ENCODE measurements around the gene DAAM1. TPM values are rescaled to one million over a fixed set of nuclear protein-coding genes. Genes with fewer than 3 reads are reported as not detected.

The DAAM1 gene
- total RNA-seq, 1 donor from 2014 or later = 38.0 TPM

- Mint-ChIP-seq H3K27me3 (ENCODE audit: low read depth, unreplicated experiment) (no peaks in the 10 kb centered on the region), H3K9me3 (ENCODE audit: unreplicated experiment) (peaks cover 1% of the 10 kb centered on the region), H3K36me3 (ENCODE audit: low read depth, unreplicated experiment) (no peaks in the 10 kb centered on the region), H3K4me1 (ENCODE audit: low read depth, unreplicated experiment) (peaks cover 41% of the 10 kb centered on the region), H3K4me3 (ENCODE audit: unreplicated experiment) (no peak overlapping the region), H3K27ac (ENCODE audit: unreplicated experiment) (peak overlapping the region; percentile 86)
- H3K4me1 ChIP-seq (ENCODE audit: insufficient read depth, low read length) = peaks cover 26% of the 10 kb centered on the region
- H3K27ac ChIP-seq (ENCODE audit: low read depth, low read length) = peak overlapping the region; percentile 44
- peaks cover 16% of the 10 kb centered on the region for H3K79me2 ChIP-seq (ENCODE audit: insufficient read depth, low read length)
- H3K4me2 ChIP-seq (ENCODE audit: low read length) = peak overlapping the region; percentile 57
- H3K9me3 ChIP-seq (ENCODE audit: insufficient read depth, low read depth, low read length) = no peaks in the 10 kb centered on the region
- H2AFZ ChIP-seq (ENCODE audit: low read depth, low read length) = no peak overlapping the region
- no peaks in the 10 kb centered on the region for H3K36me3 ChIP-seq (ENCODE audit: insufficient read depth, low read length)
- peak overlapping the region; percentile 49 for H3K9ac ChIP-seq (ENCODE audit: low read length)
- no peak for FAIRE-seq
- TF ChIP-seq, protein P1, sequence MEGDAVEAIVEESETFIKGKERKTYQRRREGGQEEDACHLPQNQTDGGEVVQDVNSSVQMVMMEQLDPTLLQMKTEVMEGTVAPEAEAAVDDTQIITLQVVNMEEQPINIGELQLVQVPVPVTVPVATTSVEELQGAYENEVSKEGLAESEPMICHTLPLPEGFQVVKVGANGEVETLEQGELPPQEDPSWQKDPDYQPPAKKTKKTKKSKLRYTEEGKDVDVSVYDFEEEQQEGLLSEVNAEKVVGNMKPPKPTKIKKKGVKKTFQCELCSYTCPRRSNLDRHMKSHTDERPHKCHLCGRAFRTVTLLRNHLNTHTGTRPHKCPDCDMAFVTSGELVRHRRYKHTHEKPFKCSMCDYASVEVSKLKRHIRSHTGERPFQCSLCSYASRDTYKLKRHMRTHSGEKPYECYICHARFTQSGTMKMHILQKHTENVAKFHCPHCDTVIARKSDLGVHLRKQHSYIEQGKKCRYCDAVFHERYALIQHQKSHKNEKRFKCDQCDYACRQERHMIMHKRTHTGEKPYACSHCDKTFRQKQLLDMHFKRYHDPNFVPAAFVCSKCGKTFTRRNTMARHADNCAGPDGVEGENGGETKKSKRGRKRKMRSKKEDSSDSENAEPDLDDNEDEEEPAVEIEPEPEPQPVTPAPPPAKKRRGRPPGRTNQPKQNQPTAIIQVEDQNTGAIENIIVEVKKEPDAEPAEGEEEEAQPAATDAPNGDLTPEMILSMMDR (IDR thresholded peaks at IDR 0.05; ENCODE audit: insufficient read depth, low read depth, low read length) = no peak
- TF ChIP-seq EZH2 (IDR thresholded peaks at IDR 0.05; ENCODE audit: insufficient read depth, low read length) = no peak
- no peaks in the 10 kb centered on the region for H3K27me3 ChIP-seq (ENCODE audit: insufficient read depth, low read length)
- peaks cover 38% of the 10 kb centered on the region for H4K20me1 ChIP-seq (ENCODE audit: insufficient read depth, low read length)
- DNase-seq (ENCODE audit: low read depth) = peak; percentile 71
- H3K4me3 ChIP-seq (ENCODE audit: insufficient read depth, low read depth, low read length) = no peak overlapping the region
Observed at GRCh38 chr14:59254911-59255545, 66.6 kb downstream of the DAAM1 start.

GRCh38 chr14:59256331-59256730, 67.9 kb downstream of the DAAM1 start:
- H3K27ac Mint-ChIP-seq (ENCODE audit: unreplicated experiment) = no peak overlapping the region
- Histone ChIP-seq H3K4me2 (ENCODE audit: low read length) (no peak overlapping the region), H2AFZ (ENCODE audit: low read depth, low read length) (no peak overlapping the region), H4K20me1 (ENCODE audit: insufficient read depth, low read length) (peaks cover 39% of the 10 kb centered on the region), H3K36me3 (ENCODE audit: insufficient read depth, low read length) (no peaks in the 10 kb centered on the region), H3K9ac (ENCODE audit: low read length) (no peak overlapping the region), H3K79me2 (ENCODE audit: insufficient read depth, low read length) (peaks cover 19% of the 10 kb centered on the region), H3K4me1 (ENCODE audit: insufficient read depth, low read length) (peaks cover 26% of the 10 kb centered on the region), H3K27ac (ENCODE audit: low read depth, low read length) (no peak overlapping the region), H3K27me3 (ENCODE audit: insufficient read depth, low read length) (no peaks in the 10 kb centered on the region), H3K4me3 (ENCODE audit: insufficient read depth, low read depth, low read length) (no peak overlapping the region), H3K9me3 (ENCODE audit: insufficient read depth, low read depth, low read length) (no peaks in the 10 kb centered on the region)
- peaks cover 41% of the 10 kb centered on the region for H3K4me1 Mint-ChIP-seq (ENCODE audit: low read depth, unreplicated experiment)
- FAIRE-seq (no peak), DNase-seq (ENCODE audit: low read depth) (no peak)
- H3K9me3 Mint-ChIP-seq (ENCODE audit: unreplicated experiment) = peaks cover 3% of the 10 kb centered on the region
- no peak overlapping the region for H3K4me3 Mint-ChIP-seq (ENCODE audit: unreplicated experiment)
- no peak for TF ChIP-seq EZH2 (IDR thresholded peaks at IDR 0.05; ENCODE audit: insufficient read depth, low read length)
- TF ChIP-seq, protein P1 (IDR thresholded peaks at IDR 0.05; ENCODE audit: insufficient read depth, low read depth, low read length) = no peak
- no peaks in the 10 kb centered on the region for H3K36me3 Mint-ChIP-seq (ENCODE audit: low read depth, unreplicated experiment)
- H3K27me3 Mint-ChIP-seq (ENCODE audit: low read depth, unreplicated experiment) = no peaks in the 10 kb centered on the region

DNA sequence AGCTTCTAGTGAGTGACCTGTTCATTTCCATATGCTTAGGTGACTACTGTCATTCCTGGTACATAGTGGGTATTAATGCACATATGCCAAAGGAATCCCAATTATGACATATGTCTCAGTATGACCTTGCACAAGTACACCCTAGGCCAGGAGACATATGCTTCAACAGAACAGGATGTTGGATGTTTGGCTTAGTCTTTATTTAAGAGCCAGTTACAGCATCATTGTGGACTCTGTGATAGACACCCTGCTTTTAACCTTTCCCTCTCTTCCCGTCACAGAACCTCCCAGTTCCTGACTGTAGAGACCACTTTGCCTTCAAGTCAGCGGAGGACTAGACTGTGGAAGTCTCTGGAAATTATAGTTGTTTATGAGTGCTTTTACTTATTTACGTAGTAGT, 72.9 kb downstream of the DAAM1 start:
- no peak overlapping the region for H3K9ac ChIP-seq (ENCODE audit: low read length)

More for the DNA sequence above, 72.9 kb downstream of the DAAM1 start:
- Histone ChIP-seq H3K4me3 (ENCODE audit: insufficient read depth, low read depth, low read length) (no peak overlapping the region), H3K27ac (ENCODE audit: low read depth, low read length) (no peak overlapping the region), H4K20me1 (ENCODE audit: insufficient read depth, low read length) (peaks cover 25% of the 10 kb centered on the region), H3K79me2 (ENCODE audit: insufficient read depth, low read length) (peaks cover 12% of the 10 kb centered on the region), H3K27me3 (ENCODE audit: insufficient read depth, low read length) (no peaks in the 10 kb centered on the region), H3K4me1 (ENCODE audit: insufficient read depth, low read length) (no peaks in the 10 kb centered on the region), H2AFZ (ENCODE audit: low read depth, low read length) (no peak overlapping the region), H3K4me2 (ENCODE audit: low read length) (no peak overlapping the region), H3K36me3 (ENCODE audit: insufficient read depth, low read length) (no peaks in the 10 kb centered on the region), H3K9me3 (ENCODE audit: insufficient read depth, low read depth, low read length) (no peaks in the 10 kb centered on the region)
- Mint-ChIP-seq H3K27me3 (ENCODE audit: low read depth, unreplicated experiment) (no peaks in the 10 kb centered on the region), H3K4me1 (ENCODE audit: low read depth, unreplicated experiment) (peaks cover 7% of the 10 kb centered on the region), H3K27ac (ENCODE audit: unreplicated experiment) (no peak overlapping the region), H3K9me3 (ENCODE audit: unreplicated experiment) (peaks cover 3% of the 10 kb centered on the region), H3K4me3 (ENCODE audit: unreplicated experiment) (no peak overlapping the region), H3K36me3 (ENCODE audit: low read depth, unreplicated experiment) (peaks cover 16% of the 10 kb centered on the region)
- FAIRE-seq = no peak
- no peak for DNase-seq (ENCODE audit: low read depth)
- TF ChIP-seq EZH2 (IDR thresholded peaks at IDR 0.05; ENCODE audit: insufficient read depth, low read length) = no peak
- TF ChIP-seq, protein P1 (IDR thresholded peaks at IDR 0.05; ENCODE audit: insufficient read depth, low read depth, low read length) = no peak

Data from astrocyte (in vitro differentiated cells and primary cell).